Calu3 (cell line): ENCODE data around the gene MACROD2. TPM values are rescaled to one million over a fixed set of nuclear protein-coding genes. Genes with fewer than 3 reads are reported as not detected.

ENCODE experiments used
- BruUV-seq: library from RNA; stranded (reverse); fragments of 400-500 nt; replicated peaks from 2 replicates; lab custom pipeline; 2021; lab: Mats Ljungman, UMichigan
- CTCF ChIA-PET: fragments of 300-600 bp; sonication (Branson Sonifier 250); formaldehyde crosslinking; loops from one replicate; lab custom pipeline; 2022; ENCODE audit warnings: antibody characterized with exemption; lab: Charles Lee
- DNase-seq: peaks from one replicate; pipeline ENCODE4 v3.0.0; 2022
- H3K27ac Mint-ChIP-seq: one replicate; pipeline ENCODE4 v1.8.0; 2022; ENCODE audit warnings: mixed read lengths; ENCODE audit not compliant: unreplicated experiment
- H3K27me3 Mint-ChIP-seq: one replicate; pipeline ENCODE4 v1.8.0; 2022; ENCODE audit warnings: mixed read lengths; ENCODE audit not compliant: unreplicated experiment
- H3K36me3 Mint-ChIP-seq: one replicate; pipeline ENCODE4 v1.8.0; 2022; ENCODE audit warnings: mild to moderate bottlenecking, moderate library complexity, mixed read lengths; ENCODE audit not compliant: insufficient read depth, unreplicated experiment
- H3K4me1 Mint-ChIP-seq: one replicate; pipeline ENCODE4 v1.8.0; 2022; ENCODE audit warnings: mild to moderate bottlenecking, low read depth, mixed read lengths; ENCODE audit not compliant: unreplicated experiment
- H3K4me3 Mint-ChIP-seq: one replicate; pipeline ENCODE4 v1.8.0; 2022; ENCODE audit warnings: mild to moderate bottlenecking, low read depth, moderate library complexity, mixed read lengths; ENCODE audit not compliant: unreplicated experiment
- H3K9me3 Mint-ChIP-seq: one replicate; pipeline ENCODE4 v1.8.0; 2022; ENCODE audit warnings: low read depth, mixed read lengths; ENCODE audit not compliant: unreplicated experiment
- CTCF ChIP-seq: fragments of 200-600 bp; IDR thresholded peaks from one replicate; pipeline ENCODE4 v1.8.0; 2022; ENCODE audit warnings: antibody characterized with exemption; ENCODE audit not compliant: unreplicated experiment
- intact Hi-C: fragments of 100-400 bp; cut with micrococcal nuclease; formaldehyde crosslinking; loops from one replicate; pipeline ENCODE4 v1.10.0; 2022; ENCODE audit not compliant: unreplicated experiment
- total RNA-seq: library from RNA; stranded (reverse); gene quantifications from 2 replicates; pipeline ENCODE4 v1.2.3, GENCODE V29; 2022

Gene MACROD2
- total RNA-seq, 1 experiment from 2014 or later, result 29.4 TPM

- BruUV-seq, result no TSS peak
These were observed 1491.7 kb downstream of the MACROD2 start for GRCh38 chr20:15487030-15487429.

DNA sequence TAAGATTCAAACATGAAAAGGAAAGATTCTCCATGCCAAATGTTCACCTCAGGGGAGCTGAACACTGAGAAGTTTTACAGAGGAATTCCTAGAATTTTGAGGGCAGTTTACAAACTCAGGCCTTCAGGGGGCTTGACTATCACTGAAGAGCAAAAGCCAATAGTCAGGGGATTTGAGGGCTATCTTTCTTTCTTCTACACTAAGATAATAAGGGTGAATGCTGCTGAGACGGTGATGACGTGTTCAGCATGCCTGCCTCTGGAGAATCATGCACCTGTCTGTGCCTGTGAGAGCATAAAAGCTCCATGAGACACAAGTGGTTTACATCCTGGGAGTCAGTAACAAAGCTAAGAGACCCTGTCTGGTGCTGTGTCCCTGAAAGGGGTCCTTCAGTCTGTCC, 1492.4 kb downstream of the MACROD2 start:
- Mint-ChIP-seq H3K9me3 (no peaks in the 10 kb centered on the region), H3K4me1 (no peaks in the 10 kb centered on the region), H3K36me3 (no peaks in the 10 kb centered on the region), H3K27me3 (no peaks in the 10 kb centered on the region), H3K4me3 (no peak overlapping the region), H3K27ac (no peak overlapping the region)
- no peak for TF ChIP-seq CTCF
- no peak for DNase-seq
- CTCF ChIA-PET, result no interaction called here
- intact Hi-C loops, result no loop called here
- BruUV-seq, result no TSS peak

More at GRCh38 chr20:15487030-15487429, 1491.7 kb downstream of the MACROD2 start:
- Mint-ChIP-seq H3K4me3 (no peak overlapping the region), H3K27me3 (no peaks in the 10 kb centered on the region), H3K27ac (no peak overlapping the region), H3K9me3 (no peaks in the 10 kb centered on the region), H3K36me3 (no peaks in the 10 kb centered on the region), H3K4me1 (no peaks in the 10 kb centered on the region)
- intact Hi-C loops, result no loop called here
- no peak for DNase-seq
- CTCF ChIA-PET, result no interaction called here
- TF ChIP-seq CTCF, result no peak

- Mint-ChIP-seq H3K4me1 (no peaks in the 10 kb centered on the region), H3K9me3 (no peaks in the 10 kb centered on the region), H3K27me3 (no peaks in the 10 kb centered on the region), H3K36me3 (no peaks in the 10 kb centered on the region), H3K27ac (no peak overlapping the region), H3K4me3 (no peak overlapping the region)
- intact Hi-C loops, result loop anchor here (5.0 to 10.0 kb wide), 2 partner anchors 441 to 983 kb away; no protein-coding TSS in a partner anchor
- TF ChIP-seq CTCF, result no peak
- CTCF ChIA-PET, result interaction anchor here (1.5 kb wide), 1 partner anchor 162 kb away, joined by 3 read pairs; no protein-coding TSS in a partner anchor
- peak; percentile 4 for DNase-seq
- BruUV-seq, result no TSS peak
These were observed 1496.3 kb downstream of the MACROD2 start for GRCh38 chr20:15491575-15491974.

DNA sequence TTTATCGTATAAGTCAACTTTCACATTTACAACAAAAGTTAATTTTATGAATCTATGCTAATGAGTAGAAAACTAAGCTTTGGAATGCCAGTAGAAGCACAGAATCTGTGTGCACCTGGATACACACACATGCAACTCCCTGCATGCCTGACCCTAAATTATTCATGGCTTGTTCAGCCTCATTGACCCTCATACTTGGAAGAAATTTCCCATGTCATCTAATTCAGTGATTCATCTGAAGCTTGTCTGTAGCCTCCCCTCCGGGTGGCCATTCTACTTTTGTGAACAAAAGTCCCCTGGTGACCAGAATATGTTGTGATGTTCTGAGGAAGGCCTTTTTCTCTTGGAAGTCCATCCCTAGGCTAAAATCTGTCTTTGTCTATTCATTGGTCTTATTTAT, 1499.5 kb downstream of the MACROD2 start:
- H3K36me3 Mint-ChIP-seq, result no peaks in the 10 kb centered on the region
- H3K27me3 Mint-ChIP-seq, result peaks cover 14% of the 10 kb centered on the region
- no peak for DNase-seq
- no peaks in the 10 kb centered on the region for H3K4me1 Mint-ChIP-seq
- H3K27ac Mint-ChIP-seq, result no peak overlapping the region
- BruUV-seq, result no TSS peak
- H3K9me3 Mint-ChIP-seq, result peaks cover 2% of the 10 kb centered on the region
- intact Hi-C loops, result loop anchor here (5.0 to 10.0 kb wide), 2 partner anchors 437 to 980 kb away; no protein-coding TSS in a partner anchor
- CTCF ChIA-PET, result no interaction called here
- no peak overlapping the region for H3K4me3 Mint-ChIP-seq
- no peak for TF ChIP-seq CTCF
